ENCODE measurements around the gene SORCS2.
A peak's percentile ranks its signal among the peaks of the same experiment; 100 is the strongest.

Gene SORCS2

DNA sequence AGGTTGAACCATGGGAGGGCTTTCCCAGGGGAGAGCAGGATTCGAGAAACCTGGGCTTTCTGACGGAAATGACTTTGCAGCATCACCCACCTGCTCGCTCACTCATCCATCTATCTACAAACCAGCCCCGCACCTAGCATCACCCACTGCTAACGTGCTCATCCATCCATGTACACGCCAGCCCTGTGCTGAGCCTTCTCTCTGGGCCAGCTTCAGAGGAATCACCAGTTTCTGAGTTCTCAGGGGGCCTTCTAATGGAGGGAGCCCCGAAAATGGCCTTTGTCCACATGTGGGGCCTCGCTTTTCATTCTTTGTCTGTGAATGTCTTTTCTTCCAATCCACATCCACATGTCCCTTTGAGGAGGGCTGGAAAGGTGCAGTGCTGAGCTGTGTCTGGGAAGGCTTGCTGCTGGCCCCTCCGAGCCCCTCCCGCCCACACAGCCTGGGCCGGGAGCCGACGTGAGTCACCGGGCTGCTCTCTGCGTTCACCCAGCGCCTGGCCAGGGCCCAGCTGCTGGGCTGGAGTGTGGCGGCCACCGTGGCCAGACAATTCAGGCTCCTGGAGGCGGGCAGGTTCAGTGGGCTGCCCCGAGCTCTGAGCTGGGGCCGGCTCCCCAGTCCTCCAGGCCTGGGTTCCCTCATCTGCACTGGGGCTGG is 14.7 kb downstream of the SORCS2 start:
- TF ChIP-seq, protein P1, sequence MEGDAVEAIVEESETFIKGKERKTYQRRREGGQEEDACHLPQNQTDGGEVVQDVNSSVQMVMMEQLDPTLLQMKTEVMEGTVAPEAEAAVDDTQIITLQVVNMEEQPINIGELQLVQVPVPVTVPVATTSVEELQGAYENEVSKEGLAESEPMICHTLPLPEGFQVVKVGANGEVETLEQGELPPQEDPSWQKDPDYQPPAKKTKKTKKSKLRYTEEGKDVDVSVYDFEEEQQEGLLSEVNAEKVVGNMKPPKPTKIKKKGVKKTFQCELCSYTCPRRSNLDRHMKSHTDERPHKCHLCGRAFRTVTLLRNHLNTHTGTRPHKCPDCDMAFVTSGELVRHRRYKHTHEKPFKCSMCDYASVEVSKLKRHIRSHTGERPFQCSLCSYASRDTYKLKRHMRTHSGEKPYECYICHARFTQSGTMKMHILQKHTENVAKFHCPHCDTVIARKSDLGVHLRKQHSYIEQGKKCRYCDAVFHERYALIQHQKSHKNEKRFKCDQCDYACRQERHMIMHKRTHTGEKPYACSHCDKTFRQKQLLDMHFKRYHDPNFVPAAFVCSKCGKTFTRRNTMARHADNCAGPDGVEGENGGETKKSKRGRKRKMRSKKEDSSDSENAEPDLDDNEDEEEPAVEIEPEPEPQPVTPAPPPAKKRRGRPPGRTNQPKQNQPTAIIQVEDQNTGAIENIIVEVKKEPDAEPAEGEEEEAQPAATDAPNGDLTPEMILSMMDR (conservative IDR thresholded peaks at IDR 0.05; ENCODE audit: low read length), result no peak
- peak overlapping the region; percentile 41 for H3K4me3 ChIP-seq (ENCODE audit: low read length)
- peak; percentile 86 for DNase-seq (ENCODE audit: low read depth)

DNA sequence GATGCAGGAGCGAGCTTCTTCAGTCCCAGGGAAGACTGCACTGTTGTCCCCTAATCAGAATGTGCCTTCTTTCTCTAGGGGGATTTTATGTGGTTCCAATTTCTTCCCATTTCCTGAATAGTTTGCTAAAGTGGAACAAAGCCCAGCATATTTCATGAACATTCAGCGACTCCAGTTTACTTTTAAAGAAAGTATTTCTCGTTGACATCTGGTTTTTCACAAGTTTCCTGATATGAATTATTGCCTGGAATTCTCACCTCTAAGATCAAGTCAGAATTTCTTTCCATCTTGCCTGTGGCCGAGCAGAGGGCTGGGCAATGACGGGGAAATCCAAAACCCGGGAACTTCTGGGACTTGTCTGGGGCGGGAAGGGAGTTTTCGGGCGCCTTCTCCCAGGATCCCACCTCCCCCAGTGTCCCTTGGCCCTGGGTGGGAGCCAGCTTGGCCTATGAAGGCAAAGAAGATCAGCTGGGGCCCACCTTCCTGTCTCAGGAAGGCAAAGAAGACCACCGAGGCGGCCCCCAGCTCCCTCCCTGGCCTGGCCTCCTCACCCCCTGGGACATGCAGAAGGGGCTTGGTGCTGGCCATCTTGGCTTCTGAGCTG is 15.4 kb downstream of the SORCS2 start:
- peak; percentile 82 for DNase-seq (ENCODE audit: low read depth)
- TF ChIP-seq, protein P1 (conservative IDR thresholded peaks at IDR 0.05; ENCODE audit: low read length), result no peak
- H3K4me3 ChIP-seq (ENCODE audit: low read length), result peak overlapping the region; percentile 41

GRCh38 chr4:7208509-7209451 is 16.4 kb downstream of the SORCS2 start:
- H3K4me3 ChIP-seq (ENCODE audit: low read length), result no peak overlapping the region
- TF ChIP-seq, protein P1 (conservative IDR thresholded peaks at IDR 0.05; ENCODE audit: low read length), result no peak
- no peak for DNase-seq (ENCODE audit: low read depth)

GRCh38 chr4:7209699-7210098 is 17.4 kb downstream of the SORCS2 start:
- no peak for DNase-seq (ENCODE audit: low read depth)

DNA sequence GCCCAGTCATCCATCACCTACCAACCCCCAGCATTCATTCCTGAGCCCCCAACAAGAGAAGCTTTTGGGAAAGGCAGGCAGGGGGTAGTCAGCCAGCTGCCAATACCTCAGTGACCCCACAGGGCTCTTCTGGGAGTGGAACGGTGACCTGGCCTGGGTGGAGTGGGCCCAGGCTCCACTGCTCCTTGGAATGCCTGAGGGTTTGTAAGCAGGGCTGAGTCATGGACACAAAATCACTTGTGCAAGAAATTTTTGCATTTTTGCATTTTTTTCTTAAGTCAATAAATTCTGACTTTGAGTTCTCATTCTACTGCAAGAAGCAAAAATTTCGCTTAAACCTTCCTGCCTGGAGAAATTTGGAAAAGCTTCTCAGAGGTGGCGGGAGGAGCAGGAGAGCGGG is 18.5 kb downstream of the SORCS2 start:
- DNase-seq (ENCODE audit: low read depth), result peak; percentile 90
- H3K4me3 ChIP-seq (ENCODE audit: low read length), result no peak overlapping the region
- TF ChIP-seq, protein P1 (conservative IDR thresholded peaks at IDR 0.05; ENCODE audit: low read length), result no peak

More at GRCh38 chr4:7209699-7210098, 17.4 kb downstream of the SORCS2 start:
- no peak overlapping the region for H3K4me3 ChIP-seq (ENCODE audit: low read length)
- TF ChIP-seq, protein P1 (conservative IDR thresholded peaks at IDR 0.05; ENCODE audit: low read length), result no peak

DNA sequence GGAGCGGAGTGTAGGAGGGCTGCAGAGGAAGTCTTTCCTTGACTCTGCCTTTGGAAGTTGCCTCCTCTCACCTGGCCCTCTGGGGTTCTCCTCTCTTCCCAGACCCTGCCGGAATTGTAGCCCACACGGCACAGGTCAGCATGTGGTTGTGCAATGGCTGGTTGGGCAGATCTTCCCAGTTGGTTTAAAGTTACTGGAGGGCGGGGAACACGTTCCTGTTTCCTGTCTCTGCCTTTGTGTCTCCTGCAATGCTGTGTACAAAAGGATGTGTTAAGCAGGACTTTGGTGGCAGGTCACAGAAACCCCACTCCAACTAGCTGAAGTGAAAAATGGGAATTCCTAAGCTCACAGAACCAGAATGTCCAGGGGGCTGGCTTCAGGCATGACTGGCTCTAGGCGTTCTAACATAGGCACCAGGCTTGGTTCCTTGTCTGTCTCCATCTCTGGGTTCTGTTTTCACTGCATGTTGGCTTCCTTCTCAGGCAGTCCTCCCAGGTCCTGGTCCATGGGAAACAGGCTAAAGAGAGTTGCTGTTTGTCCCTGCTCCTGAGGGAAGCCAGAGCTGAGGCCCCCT is 19.9 kb downstream of the SORCS2 start:
- TF ChIP-seq, protein P1 (conservative IDR thresholded peaks at IDR 0.05; ENCODE audit: low read length), result no peak
- DNase-seq (ENCODE audit: low read depth), result no peak
- no peak overlapping the region for H3K4me3 ChIP-seq (ENCODE audit: low read length)

Measured in AG10803 (cell line).